Mammary epithelial cell (primary cell): ENCODE measurements around the gene PTPRJ.

Experiments
- EZH2 ChIP-seq: IDR thresholded peaks from 2 replicates; pipeline ENCODE4 v1.6.1; 2012; ENCODE audit warnings: low read length, inconsistent platforms, borderline replicate concordance
- TF ChIP-seq, protein P1 (sequence below), 2 donors: IDR thresholded peaks in 1 of 2; conservative IDR thresholded peaks in 1 of 2; 2 replicates each; pipeline ENCODE4 v1.5.1; 2011 to 2012; ENCODE audit warnings: inconsistent platforms in 2 of 2, low read length in 2 of 2, mild to moderate bottlenecking in 2 of 2, control low read depth in 1 of 2, low read depth in 1 of 2; ENCODE audit not compliant: insufficient read depth in 1 of 2; ENCODE audit errors: extremely low read depth in 1 of 2

DNA sequence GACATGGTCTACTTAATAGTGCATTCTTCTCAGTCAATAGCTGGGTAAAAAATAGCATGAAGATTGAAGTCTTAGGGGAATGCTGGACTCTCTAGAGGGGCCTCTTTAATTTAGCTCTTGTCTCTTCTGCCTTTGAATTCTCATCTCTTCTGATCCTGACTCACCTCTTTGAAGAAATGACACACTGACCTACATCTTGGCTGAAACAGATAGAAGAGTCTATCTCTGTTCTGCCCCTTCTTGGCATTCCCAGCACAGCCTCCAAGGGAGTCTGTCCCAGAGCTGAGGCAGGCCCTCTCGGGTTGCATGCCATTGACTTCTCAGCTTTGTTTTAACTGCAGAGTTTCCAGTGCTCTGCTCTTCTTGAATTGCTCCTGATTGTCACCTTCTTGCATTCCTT, 55.7 kb downstream of the PTPRJ start:
- TF ChIP-seq, protein P1, sequence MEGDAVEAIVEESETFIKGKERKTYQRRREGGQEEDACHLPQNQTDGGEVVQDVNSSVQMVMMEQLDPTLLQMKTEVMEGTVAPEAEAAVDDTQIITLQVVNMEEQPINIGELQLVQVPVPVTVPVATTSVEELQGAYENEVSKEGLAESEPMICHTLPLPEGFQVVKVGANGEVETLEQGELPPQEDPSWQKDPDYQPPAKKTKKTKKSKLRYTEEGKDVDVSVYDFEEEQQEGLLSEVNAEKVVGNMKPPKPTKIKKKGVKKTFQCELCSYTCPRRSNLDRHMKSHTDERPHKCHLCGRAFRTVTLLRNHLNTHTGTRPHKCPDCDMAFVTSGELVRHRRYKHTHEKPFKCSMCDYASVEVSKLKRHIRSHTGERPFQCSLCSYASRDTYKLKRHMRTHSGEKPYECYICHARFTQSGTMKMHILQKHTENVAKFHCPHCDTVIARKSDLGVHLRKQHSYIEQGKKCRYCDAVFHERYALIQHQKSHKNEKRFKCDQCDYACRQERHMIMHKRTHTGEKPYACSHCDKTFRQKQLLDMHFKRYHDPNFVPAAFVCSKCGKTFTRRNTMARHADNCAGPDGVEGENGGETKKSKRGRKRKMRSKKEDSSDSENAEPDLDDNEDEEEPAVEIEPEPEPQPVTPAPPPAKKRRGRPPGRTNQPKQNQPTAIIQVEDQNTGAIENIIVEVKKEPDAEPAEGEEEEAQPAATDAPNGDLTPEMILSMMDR (conservative IDR thresholded peaks at IDR 0.05 in 1 of 2, IDR thresholded peaks at IDR 0.05 in 1 of 2; ENCODE audit: extremely low read depth in 1 of 2, insufficient read depth in 1 of 2, low read depth in 1 of 2, low read length in 2 of 2): no peak
- no peak for TF ChIP-seq EZH2
